ENCODE results near the gene CES3. TPM values are rescaled to one million over a fixed set of nuclear protein-coding genes. Genes with fewer than 3 reads are reported as not detected.

CES3 gene
- total and polyA plus RNA-seq, 7 experiments from 2014 or later = 0.32 to 11.5 (median 0.77) TPM; not detected in 3

- ATAC-seq = no peak
- Histone ChIP-seq H3K9me3 (ENCODE audit: control insufficient read depth in 2 of 3, low read length in 3 of 3) (no peaks in the 10 kb centered on the region), H3K36me3 (ENCODE audit: control insufficient read depth in 2 of 3, insufficient read depth in 3 of 3, low read length in 3 of 3) (no peaks in the 10 kb centered on the region), H3K4me3 (ENCODE audit: low read length) (no peak overlapping the region), H3K27ac (ENCODE audit: low read depth, low read length) (no peak overlapping the region), H3K4me1 (ENCODE audit: control insufficient read depth in 2 of 2, insufficient read depth in 2 of 2, low read length in 2 of 2) (no peaks in the 10 kb centered on the region), H3K27me3 (ENCODE audit: control insufficient read depth in 2 of 2, insufficient read depth in 2 of 2, low read length in 2 of 2) (no peaks in the 10 kb centered on the region)
- H3K4me1 Mint-ChIP-seq = peaks cover 10 to 33% (median 17%) of the 10 kb centered on the region in 7 donors
- peak overlapping the region in 2 of 9 donors; percentile 68 to 91 for H3K27ac Mint-ChIP-seq
- ChIA-PET CTCF (interaction anchor here (1.2 kb wide), 1 partner anchor 15 kb away, joined by 4 read pairs; no protein-coding TSS in a partner anchor), POLR2A (no interaction called here)
- no peaks in the 10 kb centered on the region for H3K36me3 Mint-ChIP-seq
- H3K4me3 Mint-ChIP-seq = peak overlapping the region in 1 of 10 donors; percentile 92
- no peak for DNase-seq
- no peaks in the 10 kb centered on the region for H3K9me3 Mint-ChIP-seq
- intact Hi-C loops (cut with micrococcal nuclease) = no loop called here
- peaks cover 0 to 5% (median 0%) of the 10 kb centered on the region in 5 donors for H3K27me3 Mint-ChIP-seq
Measured at GRCh38 chr16:66961914-66962313, 848 bp downstream of the CES3 start.

- Histone ChIP-seq H3K4me3 (ENCODE audit: low read length) (no peak overlapping the region), H3K27ac (ENCODE audit: low read depth, low read length) (no peak overlapping the region), H3K9me3 (ENCODE audit: control insufficient read depth in 2 of 3, low read length in 3 of 3) (no peaks in the 10 kb centered on the region), H3K27me3 (ENCODE audit: control insufficient read depth in 2 of 2, insufficient read depth in 2 of 2, low read length in 2 of 2) (no peaks in the 10 kb centered on the region), H3K4me1 (ENCODE audit: control insufficient read depth in 2 of 2, insufficient read depth in 2 of 2, low read length in 2 of 2) (no peaks in the 10 kb centered on the region), H3K36me3 (ENCODE audit: control insufficient read depth in 2 of 3, insufficient read depth in 3 of 3, low read length in 3 of 3) (no peaks in the 10 kb centered on the region)
- intact Hi-C loops (cut with micrococcal nuclease) = no loop called here
- Mint-ChIP-seq H3K9me3 (no peaks in the 10 kb centered on the region), H3K4me3 (no peak overlapping the region), H3K27ac (no peak overlapping the region), H3K27me3 (peaks cover 0 to 5% (median 0%) of the 10 kb centered on the region in 5 donors), H3K36me3 (no peaks in the 10 kb centered on the region), H3K4me1 (peaks cover 2 to 20% (median 8%) of the 10 kb centered on the region in 7 donors)
- no peak for ATAC-seq
- ChIA-PET CTCF (no interaction called here), POLR2A (interaction anchor here (1.0 kb wide), 1 partner anchor 49 kb away, joined by 5 read pairs; no protein-coding TSS in a partner anchor)
- no peak for DNase-seq
Measured at GRCh38 chr16:66964049-66964448, 3.0 kb downstream of the CES3 start.

- no peak overlapping the region for H3K27ac Mint-ChIP-seq
- no peak for DNase-seq
- H3K27me3 ChIP-seq (ENCODE audit: control insufficient read depth in 2 of 2, insufficient read depth in 2 of 2, low read length in 2 of 2) = no peaks in the 10 kb centered on the region
- H3K27me3 Mint-ChIP-seq = peaks cover 0 to 5% (median 0%) of the 10 kb centered on the region in 5 donors
- H3K9me3 ChIP-seq (ENCODE audit: control insufficient read depth in 2 of 3, low read length in 3 of 3) = no peaks in the 10 kb centered on the region
- peaks cover 0 to 3% (median 0%) of the 10 kb centered on the region in 7 donors for H3K4me1 Mint-ChIP-seq
- ChIA-PET POLR2A (no interaction called here), CTCF (no interaction called here)
- H3K4me3 ChIP-seq (ENCODE audit: low read length) = no peak overlapping the region
- no peaks in the 10 kb centered on the region for H3K36me3 Mint-ChIP-seq
- H3K27ac ChIP-seq (ENCODE audit: low read depth, low read length) = no peak overlapping the region
- H3K9me3 Mint-ChIP-seq = no peaks in the 10 kb centered on the region
- H3K36me3 ChIP-seq (ENCODE audit: control insufficient read depth in 2 of 3, insufficient read depth in 3 of 3, low read length in 3 of 3) = no peaks in the 10 kb centered on the region
- H3K4me3 Mint-ChIP-seq = no peak overlapping the region
- no peak for ATAC-seq
- no peaks in the 10 kb centered on the region for H3K4me1 ChIP-seq (ENCODE audit: control insufficient read depth in 2 of 2, insufficient read depth in 2 of 2, low read length in 2 of 2)
- intact Hi-C loops (cut with micrococcal nuclease) = no loop called here
Measured at GRCh38 chr16:66968847-66969246, 7.8 kb downstream of the CES3 start.

GRCh38 chr16:66970775-66971720 lies 10.0 kb downstream of the CES3 start:
- ChIA-PET POLR2A (no interaction called here), CTCF (interaction anchor here (0.6 kb wide), 2 partner anchors 39 to 485 kb away, joined by 5 to 7 read pairs; no protein-coding TSS in a partner anchor)
- no peak for DNase-seq
- Mint-ChIP-seq H3K27me3 (no peaks in the 10 kb centered on the region), H3K36me3 (peaks cover 0 to 5% (median 0%) of the 10 kb centered on the region in 5 donors), H3K4me3 (no peak overlapping the region), H3K27ac (no peak overlapping the region), H3K9me3 (no peaks in the 10 kb centered on the region), H3K4me1 (peaks cover 0 to 17% (median 5%) of the 10 kb centered on the region in 7 donors)
- no peak for ATAC-seq
- intact Hi-C loops (cut with micrococcal nuclease) = no loop called here
- no peaks in the 10 kb centered on the region for H3K4me1 ChIP-seq (ENCODE audit: control insufficient read depth in 2 of 2, insufficient read depth in 2 of 2, low read length in 2 of 2)
- H3K36me3 ChIP-seq (ENCODE audit: control insufficient read depth in 2 of 3, insufficient read depth in 3 of 3, low read length in 3 of 3) = no peaks in the 10 kb centered on the region
- no peak overlapping the region for H3K4me3 ChIP-seq (ENCODE audit: low read length)
- no peaks in the 10 kb centered on the region for H3K27me3 ChIP-seq (ENCODE audit: control insufficient read depth in 2 of 2, insufficient read depth in 2 of 2, low read length in 2 of 2)
- no peak overlapping the region for H3K27ac ChIP-seq (ENCODE audit: low read depth, low read length)
- no peaks in the 10 kb centered on the region for H3K9me3 ChIP-seq (ENCODE audit: control insufficient read depth in 2 of 3, low read length in 3 of 3)

- no peaks in the 10 kb centered on the region for H3K9me3 Mint-ChIP-seq
- CTCF ChIA-PET = no interaction called here
- no peaks in the 10 kb centered on the region for H3K36me3 ChIP-seq (ENCODE audit: control insufficient read depth in 2 of 3, insufficient read depth in 3 of 3, low read length in 3 of 3)
- POLR2A ChIA-PET = no interaction called here
- ATAC-seq (no peak), DNase-seq (no peak)
- H3K27ac ChIP-seq (ENCODE audit: low read depth, low read length) = no peak overlapping the region
- no peaks in the 10 kb centered on the region for H3K27me3 ChIP-seq (ENCODE audit: control insufficient read depth in 2 of 2, insufficient read depth in 2 of 2, low read length in 2 of 2)
- no peak overlapping the region for H3K4me3 ChIP-seq (ENCODE audit: low read length)
- intact Hi-C loops (cut with micrococcal nuclease) = no loop called here
- H3K36me3 Mint-ChIP-seq = peaks cover 0 to 5% (median 0%) of the 10 kb centered on the region in 5 donors
- no peak overlapping the region for H3K27ac Mint-ChIP-seq
- peaks cover 0 to 3% (median 0%) of the 10 kb centered on the region in 5 donors for H3K27me3 Mint-ChIP-seq
- H3K4me1 ChIP-seq (ENCODE audit: control insufficient read depth in 2 of 2, insufficient read depth in 2 of 2, low read length in 2 of 2) = no peaks in the 10 kb centered on the region
- no peak overlapping the region for H3K4me3 Mint-ChIP-seq
- H3K4me1 Mint-ChIP-seq = peaks cover 0 to 33% (median 5%) of the 10 kb centered on the region in 7 donors
- no peaks in the 10 kb centered on the region for H3K9me3 ChIP-seq (ENCODE audit: control insufficient read depth in 2 of 3, low read length in 3 of 3)
Measured at GRCh38 chr16:66972983-66973382, 11.9 kb downstream of the CES3 start.

GRCh38 chr16:66973716-66974115 lies 12.7 kb downstream of the CES3 start:
- H3K4me1 ChIP-seq (ENCODE audit: control insufficient read depth in 2 of 2, insufficient read depth in 2 of 2, low read length in 2 of 2) = no peaks in the 10 kb centered on the region
- no peak overlapping the region for H3K4me3 Mint-ChIP-seq
- no peak overlapping the region for H3K4me3 ChIP-seq (ENCODE audit: low read length)
- peaks cover 0 to 5% (median 0%) of the 10 kb centered on the region in 5 donors for H3K36me3 Mint-ChIP-seq
- H3K36me3 ChIP-seq (ENCODE audit: control insufficient read depth in 2 of 3, insufficient read depth in 3 of 3, low read length in 3 of 3) = no peaks in the 10 kb centered on the region
- ChIA-PET POLR2A (no interaction called here), CTCF (no interaction called here)
- H3K27ac ChIP-seq (ENCODE audit: low read depth, low read length) = no peak overlapping the region
- no peaks in the 10 kb centered on the region for H3K27me3 ChIP-seq (ENCODE audit: control insufficient read depth in 2 of 2, insufficient read depth in 2 of 2, low read length in 2 of 2)
- peaks cover 0 to 40% (median 5%) of the 10 kb centered on the region in 7 donors for H3K4me1 Mint-ChIP-seq
- no peak for ATAC-seq
- no peaks in the 10 kb centered on the region for H3K9me3 Mint-ChIP-seq
- H3K27me3 Mint-ChIP-seq = peaks cover 0 to 3% (median 0%) of the 10 kb centered on the region in 5 donors
- no peak overlapping the region for H3K27ac Mint-ChIP-seq
- no peak for DNase-seq
- no peaks in the 10 kb centered on the region for H3K9me3 ChIP-seq (ENCODE audit: control insufficient read depth in 2 of 3, low read length in 3 of 3)
- intact Hi-C loops (cut with micrococcal nuclease) = no loop called here
